HEK293 (cell line): Measurements from ENCODE around the gene SYT5.

ENCODE experiments used
- EGR2 ChIP-seq: fragments of 450-650 bp; formaldehyde crosslinking; IDR thresholded peaks from 2 replicates; pipeline ENCODE4 v1.5.1; 2016; ENCODE audit warnings: low read depth, missing biosample characterization, missing genetic modification characterization
- FEZF1 ChIP-seq: fragments of 450-650 bp; formaldehyde crosslinking; IDR thresholded peaks from 2 replicates; pipeline ENCODE4 v1.5.1; 2016; ENCODE audit warnings: missing biosample characterization, missing genetic modification characterization
- GLI2 ChIP-seq: fragments of 450-650 bp; formaldehyde crosslinking; IDR thresholded peaks from 2 replicates; pipeline ENCODE4; 2017; ENCODE audit warnings: missing biosample characterization, missing genetic modification characterization, low read depth, borderline replicate concordance
- GLIS2 ChIP-seq: fragments of 450-650 bp; formaldehyde crosslinking; IDR thresholded peaks from 2 replicates; pipeline ENCODE4 v1.5.1; 2016; ENCODE audit warnings: missing biosample characterization, missing genetic modification characterization
- HOXD13 ChIP-seq: sonication (generic); formaldehyde crosslinking; IDR thresholded peaks from 2 replicates; pipeline ENCODE4 v1.8.0; 2022; ENCODE audit warnings: missing genetic modification reagents, borderline replicate concordance
- KLF1 ChIP-seq: fragments of 450-650 bp; formaldehyde crosslinking; IDR thresholded peaks from 2 replicates; pipeline ENCODE4 v1.5.1; 2016; ENCODE audit warnings: missing biosample characterization, missing genetic modification characterization
- KLF7 ChIP-seq: fragments of 450-650 bp; formaldehyde crosslinking; IDR thresholded peaks from 2 replicates; pipeline ENCODE4 v1.5.1; 2016; ENCODE audit warnings: missing biosample characterization, missing genetic modification characterization, borderline replicate concordance
- KLF8 ChIP-seq: fragments of 450-650 bp; formaldehyde crosslinking; IDR thresholded peaks from 2 replicates; pipeline ENCODE4 v1.5.1; 2016; ENCODE audit warnings: missing biosample characterization, missing genetic modification characterization
- MZF1 ChIP-seq: fragments of 450-650 bp; formaldehyde crosslinking; IDR thresholded peaks from 2 replicates; pipeline ENCODE4 v1.5.1; 2017; ENCODE audit warnings: missing biosample characterization, missing genetic modification characterization, borderline replicate concordance
- REPIN1 ChIP-seq: fragments of 450-650 bp; formaldehyde crosslinking; IDR thresholded peaks from 2 replicates; pipeline ENCODE4 v1.5.1; 2017; ENCODE audit warnings: missing biosample characterization, missing genetic modification characterization, low read depth
- TRIM28 ChIP-seq: IDR thresholded peaks from 2 replicates; pipeline ENCODE4 v1.6.1; 2011; ENCODE audit warnings: low read length, control low read depth, borderline replicate concordance
- WT1 ChIP-seq: fragments of 450-650 bp; formaldehyde crosslinking; IDR thresholded peaks from 2 replicates; pipeline ENCODE4 v1.5.1; 2016; ENCODE audit warnings: missing biosample characterization, missing genetic modification characterization
- ZBTB20 ChIP-seq: fragments of 450-650 bp; formaldehyde crosslinking; IDR thresholded peaks from 2 replicates; pipeline ENCODE4 v1.5.1; 2016; ENCODE audit warnings: missing biosample characterization, missing genetic modification characterization
- ZBTB8A ChIP-seq: fragments of 450-650 bp; formaldehyde crosslinking; IDR thresholded peaks from 2 replicates; pipeline ENCODE4 v1.5.1; 2016; ENCODE audit warnings: missing biosample characterization, missing genetic modification characterization
- ZFP41 ChIP-seq: fragments of 450-650 bp; formaldehyde crosslinking; IDR thresholded peaks from 2 replicates; pipeline ENCODE4 v1.5.1; 2016; ENCODE audit warnings: missing biosample characterization, missing genetic modification characterization, borderline replicate concordance
- ZNF138 ChIP-seq: fragments of 450-650 bp; formaldehyde crosslinking; IDR thresholded peaks from 2 replicates; pipeline ENCODE4 v1.5.1; 2016; ENCODE audit warnings: missing biosample characterization, missing genetic modification characterization, borderline replicate concordance
- ZNF146 ChIP-seq: fragments of 450-650 bp; formaldehyde crosslinking; IDR thresholded peaks from 2 replicates; pipeline ENCODE4 v1.5.1; 2016; ENCODE audit warnings: missing biosample characterization, missing genetic modification characterization
- ZNF155 ChIP-seq: fragments of 450-650 bp; formaldehyde crosslinking; IDR thresholded peaks from 2 replicates; pipeline ENCODE4 v1.5.1; 2016; ENCODE audit warnings: missing biosample characterization, missing genetic modification characterization
- ZNF175 ChIP-seq: fragments of 450-650 bp; formaldehyde crosslinking; IDR thresholded peaks from 2 replicates; pipeline ENCODE4 v1.5.1; 2016; ENCODE audit warnings: missing biosample characterization, missing genetic modification characterization
- ZNF19 ChIP-seq: fragments of 450-650 bp; formaldehyde crosslinking; IDR thresholded peaks from 2 replicates; pipeline ENCODE4; 2016; ENCODE audit warnings: missing biosample characterization, missing genetic modification characterization, low read depth
- ZNF266 ChIP-seq: fragments of 450-650 bp; formaldehyde crosslinking; IDR thresholded peaks from 2 replicates; pipeline ENCODE4 v1.5.1; 2016; ENCODE audit warnings: missing biosample characterization, missing genetic modification characterization, low read depth
- ZNF302 ChIP-seq: fragments of 450-650 bp; formaldehyde crosslinking; IDR thresholded peaks from 2 replicates; pipeline ENCODE4 v1.5.1; 2016; ENCODE audit warnings: missing biosample characterization, missing genetic modification characterization, low read depth
- ZNF311 ChIP-seq: fragments of 450-650 bp; formaldehyde crosslinking; IDR thresholded peaks from 2 replicates; pipeline ENCODE4 v1.5.1; 2017; ENCODE audit warnings: missing biosample characterization, missing genetic modification characterization, borderline replicate concordance
- ZNF426 ChIP-seq: fragments of 450-650 bp; formaldehyde crosslinking; IDR thresholded peaks from 2 replicates; pipeline ENCODE4 v1.5.1; 2017; ENCODE audit warnings: missing biosample characterization, missing genetic modification characterization, mild to moderate bottlenecking, inconsistent platforms, moderate library complexity
- ZNF473 ChIP-seq: fragments of 450-650 bp; formaldehyde crosslinking; IDR thresholded peaks from 2 replicates; pipeline ENCODE4 v1.5.1; 2017; ENCODE audit warnings: missing biosample characterization, missing genetic modification characterization
- ZNF48 ChIP-seq: fragments of 450-650 bp; formaldehyde crosslinking; IDR thresholded peaks from 2 replicates; pipeline ENCODE4 v1.5.1; 2016; ENCODE audit warnings: missing biosample characterization, missing genetic modification characterization
- ZNF530 ChIP-seq: fragments of 450-650 bp; formaldehyde crosslinking; IDR thresholded peaks from 2 replicates; pipeline ENCODE4 v1.5.1; 2016; ENCODE audit warnings: low read depth, missing biosample characterization, missing genetic modification characterization
- ZNF76 ChIP-seq: fragments of 450-650 bp; formaldehyde crosslinking; IDR thresholded peaks from 2 replicates; pipeline ENCODE4; 2016; ENCODE audit warnings: low read depth, missing biosample characterization, missing genetic modification characterization, borderline replicate concordance
- TF ChIP-seq, protein P1 (sequence below): fragments of 450-650 bp; formaldehyde crosslinking; IDR thresholded peaks from 2 replicates; pipeline ENCODE4 v1.5.1; 2017; ENCODE audit warnings: missing biosample characterization, missing genetic modification characterization
- TF ChIP-seq, protein P2 (sequence below): fragments of 450-650 bp; formaldehyde crosslinking; IDR thresholded peaks from 2 replicates; pipeline ENCODE4 v1.5.1; 2016; ENCODE audit warnings: missing biosample characterization, missing genetic modification characterization, low read depth
- TF ChIP-seq, protein P3 (sequence below): fragments of 450-650 bp; formaldehyde crosslinking; IDR thresholded peaks from 2 replicates; pipeline ENCODE4 v1.5.1; 2016; ENCODE audit warnings: missing biosample characterization, missing genetic modification characterization, borderline replicate concordance
- TF ChIP-seq, protein P4 (sequence below): fragments of 450-650 bp; formaldehyde crosslinking; IDR thresholded peaks from 2 replicates; pipeline ENCODE4 v1.5.1; 2016; ENCODE audit warnings: missing biosample characterization, missing genetic modification characterization
- TF ChIP-seq, protein P5 (sequence below): fragments of 450-650 bp; formaldehyde crosslinking; IDR thresholded peaks from 2 replicates; pipeline ENCODE4 v1.5.1; 2016; ENCODE audit warnings: missing biosample characterization, missing genetic modification characterization

Gene SYT5

DNA sequence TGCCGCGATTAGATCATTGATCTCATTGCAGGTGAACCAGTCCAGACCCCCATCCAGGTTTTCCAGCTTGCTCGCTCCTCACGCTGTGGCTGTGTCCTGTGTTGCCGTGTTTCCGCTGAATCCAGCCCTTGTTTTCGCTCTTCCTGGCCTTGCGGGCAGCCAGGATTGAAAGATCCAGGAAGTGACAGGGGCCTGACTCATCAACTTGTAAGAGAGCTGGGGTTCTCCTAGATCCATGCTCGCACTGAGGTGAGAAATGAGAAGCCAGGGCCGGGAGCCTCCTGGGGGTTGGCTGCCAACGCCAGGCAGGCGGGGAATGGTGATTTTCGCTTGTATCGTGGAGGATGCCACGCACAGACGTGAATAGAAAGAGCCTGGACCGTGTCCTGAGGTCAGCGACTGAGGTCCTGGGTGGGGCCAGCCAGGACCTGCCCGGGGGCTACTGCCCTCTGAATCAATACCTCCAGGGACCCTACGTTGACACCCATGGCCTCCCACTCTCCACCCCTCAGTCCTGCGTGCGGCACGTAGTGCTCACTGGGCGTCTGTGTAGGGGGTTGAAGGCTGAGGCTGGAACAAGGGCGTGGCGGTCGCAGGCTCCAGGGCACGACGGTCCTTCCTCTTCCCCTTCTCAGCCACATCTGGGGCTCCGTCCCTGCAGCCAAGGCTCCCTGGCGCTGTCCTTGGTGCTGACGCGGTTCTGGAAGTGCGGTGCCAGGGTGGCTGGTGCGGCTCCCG is 36.5 kb upstream of the SYT5 start (continued):
- TF ChIP-seq TRIM28: no peak
- TF ChIP-seq ZNF138: no peak
- peak; percentile 85; the same call in 1 of the 2 replicates for TF ChIP-seq ZNF155 (tag by site-specific recombination)
- TF ChIP-seq ZNF19: no peak
- TF ChIP-seq ZBTB8A: peak; percentile 82
- 0 out of 2 replicates have a peak, but pooled peaks have one; percentile 18 for TF ChIP-seq ZNF530 (tag by site-specific recombination)
- peak; percentile 85 for TF ChIP-seq GLIS2 (tag by site-specific recombination)
- no peak for TF ChIP-seq ZNF311
- TF ChIP-seq ZNF473: no peak
- no peak for TF ChIP-seq ZNF48 (tag by site-specific recombination)
- TF ChIP-seq ZNF302: peak; percentile 84; the same call in 1 of the 2 replicates
- TF ChIP-seq EGR2 (tag by site-specific recombination): peak; percentile 59; the same call in 1 of the 2 replicates
- TF ChIP-seq KLF8 (tag by site-specific recombination): peak; percentile 89
- TF ChIP-seq, protein P1, sequence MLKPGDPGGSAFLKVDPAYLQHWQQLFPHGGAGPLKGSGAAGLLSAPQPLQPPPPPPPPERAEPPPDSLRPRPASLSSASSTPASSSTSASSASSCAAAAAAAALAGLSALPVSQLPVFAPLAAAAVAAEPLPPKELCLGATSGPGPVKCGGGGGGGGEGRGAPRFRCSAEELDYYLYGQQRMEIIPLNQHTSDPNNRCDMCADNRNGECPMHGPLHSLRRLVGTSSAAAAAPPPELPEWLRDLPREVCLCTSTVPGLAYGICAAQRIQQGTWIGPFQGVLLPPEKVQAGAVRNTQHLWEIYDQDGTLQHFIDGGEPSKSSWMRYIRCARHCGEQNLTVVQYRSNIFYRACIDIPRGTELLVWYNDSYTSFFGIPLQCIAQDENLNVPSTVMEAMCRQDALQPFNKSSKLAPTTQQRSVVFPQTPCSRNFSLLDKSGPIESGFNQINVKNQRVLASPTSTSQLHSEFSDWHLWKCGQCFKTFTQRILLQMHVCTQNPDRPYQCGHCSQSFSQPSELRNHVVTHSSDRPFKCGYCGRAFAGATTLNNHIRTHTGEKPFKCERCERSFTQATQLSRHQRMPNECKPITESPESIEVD (tag by site-specific recombination): no peak
- TF ChIP-seq ZNF266: no peak
- no peak for TF ChIP-seq REPIN1 (tag by site-specific recombination)
- TF ChIP-seq FEZF1 (tag by site-specific recombination): no peak
- peak; percentile 66 for TF ChIP-seq ZNF76 (tag by site-specific recombination)
- TF ChIP-seq, protein P2, sequence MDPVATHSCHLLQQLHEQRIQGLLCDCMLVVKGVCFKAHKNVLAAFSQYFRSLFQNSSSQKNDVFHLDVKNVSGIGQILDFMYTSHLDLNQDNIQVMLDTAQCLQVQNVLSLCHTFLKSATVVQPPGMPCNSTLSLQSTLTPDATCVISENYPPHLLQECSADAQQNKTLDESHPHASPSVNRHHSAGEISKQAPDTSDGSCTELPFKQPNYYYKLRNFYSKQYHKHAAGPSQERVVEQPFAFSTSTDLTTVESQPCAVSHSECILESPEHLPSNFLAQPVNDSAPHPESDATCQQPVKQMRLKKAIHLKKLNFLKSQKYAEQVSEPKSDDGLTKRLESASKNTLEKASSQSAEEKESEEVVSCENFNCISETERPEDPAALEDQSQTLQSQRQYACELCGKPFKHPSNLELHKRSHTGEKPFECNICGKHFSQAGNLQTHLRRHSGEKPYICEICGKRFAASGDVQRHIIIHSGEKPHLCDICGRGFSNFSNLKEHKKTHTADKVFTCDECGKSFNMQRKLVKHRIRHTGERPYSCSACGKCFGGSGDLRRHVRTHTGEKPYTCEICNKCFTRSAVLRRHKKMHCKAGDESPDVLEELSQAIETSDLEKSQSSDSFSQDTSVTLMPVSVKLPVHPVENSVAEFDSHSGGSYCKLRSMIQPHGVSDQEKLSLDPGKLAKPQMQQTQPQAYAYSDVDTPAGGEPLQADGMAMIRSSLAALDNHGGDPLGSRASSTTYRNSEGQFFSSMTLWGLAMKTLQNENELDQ (tag by site-specific recombination): no peak
- TF ChIP-seq, protein P3, sequence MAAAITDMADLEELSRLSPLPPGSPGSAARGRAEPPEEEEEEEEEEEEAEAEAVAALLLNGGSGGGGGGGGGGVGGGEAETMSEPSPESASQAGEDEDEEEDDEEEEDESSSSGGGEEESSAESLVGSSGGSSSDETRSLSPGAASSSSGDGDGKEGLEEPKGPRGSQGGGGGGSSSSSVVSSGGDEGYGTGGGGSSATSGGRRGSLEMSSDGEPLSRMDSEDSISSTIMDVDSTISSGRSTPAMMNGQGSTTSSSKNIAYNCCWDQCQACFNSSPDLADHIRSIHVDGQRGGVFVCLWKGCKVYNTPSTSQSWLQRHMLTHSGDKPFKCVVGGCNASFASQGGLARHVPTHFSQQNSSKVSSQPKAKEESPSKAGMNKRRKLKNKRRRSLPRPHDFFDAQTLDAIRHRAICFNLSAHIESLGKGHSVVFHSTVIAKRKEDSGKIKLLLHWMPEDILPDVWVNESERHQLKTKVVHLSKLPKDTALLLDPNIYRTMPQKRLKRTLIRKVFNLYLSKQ (tag by site-specific recombination): no peak
- TF ChIP-seq, protein P4, sequence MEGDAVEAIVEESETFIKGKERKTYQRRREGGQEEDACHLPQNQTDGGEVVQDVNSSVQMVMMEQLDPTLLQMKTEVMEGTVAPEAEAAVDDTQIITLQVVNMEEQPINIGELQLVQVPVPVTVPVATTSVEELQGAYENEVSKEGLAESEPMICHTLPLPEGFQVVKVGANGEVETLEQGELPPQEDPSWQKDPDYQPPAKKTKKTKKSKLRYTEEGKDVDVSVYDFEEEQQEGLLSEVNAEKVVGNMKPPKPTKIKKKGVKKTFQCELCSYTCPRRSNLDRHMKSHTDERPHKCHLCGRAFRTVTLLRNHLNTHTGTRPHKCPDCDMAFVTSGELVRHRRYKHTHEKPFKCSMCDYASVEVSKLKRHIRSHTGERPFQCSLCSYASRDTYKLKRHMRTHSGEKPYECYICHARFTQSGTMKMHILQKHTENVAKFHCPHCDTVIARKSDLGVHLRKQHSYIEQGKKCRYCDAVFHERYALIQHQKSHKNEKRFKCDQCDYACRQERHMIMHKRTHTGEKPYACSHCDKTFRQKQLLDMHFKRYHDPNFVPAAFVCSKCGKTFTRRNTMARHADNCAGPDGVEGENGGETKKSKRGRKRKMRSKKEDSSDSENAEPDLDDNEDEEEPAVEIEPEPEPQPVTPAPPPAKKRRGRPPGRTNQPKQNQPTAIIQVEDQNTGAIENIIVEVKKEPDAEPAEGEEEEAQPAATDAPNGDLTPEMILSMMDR: no peak
- TF ChIP-seq ZFP41: no peak
- peak; percentile 94 for TF ChIP-seq ZBTB20 (tag by site-specific recombination)
- TF ChIP-seq, protein P5, sequence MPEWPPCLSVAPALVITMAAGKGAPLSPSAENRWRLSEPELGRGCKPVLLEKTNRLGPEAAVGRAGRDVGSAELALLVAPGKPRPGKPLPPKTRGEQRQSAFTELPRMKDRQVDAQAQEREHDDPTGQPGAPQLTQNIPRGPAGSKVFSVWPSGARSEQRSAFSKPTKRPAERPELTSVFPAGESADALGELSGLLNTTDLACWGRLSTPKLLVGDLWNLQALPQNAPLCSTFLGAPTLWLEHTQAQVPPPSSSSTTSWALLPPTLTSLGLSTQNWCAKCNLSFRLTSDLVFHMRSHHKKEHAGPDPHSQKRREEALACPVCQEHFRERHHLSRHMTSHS (tag by site-specific recombination): no peak
- TF ChIP-seq ZNF426: no peak
- TF ChIP-seq MZF1: no peak; the same call in 1 of the 2 replicates
- peak; percentile 83; the same call in 1 of the 2 replicates for TF ChIP-seq KLF7 (tag by site-specific recombination)
- no peak for TF ChIP-seq GLI2 (tag by site-specific recombination)
- TF ChIP-seq ZNF175: no peak
- TF ChIP-seq KLF1 (tag by site-specific recombination): peak; percentile 49
- TF ChIP-seq ZNF146: no peak
- TF ChIP-seq WT1: no peak
- TF ChIP-seq HOXD13: peak; percentile 91
